Testis (tissue), 2 donors: ENCODE results near the gene ZNF576.

Source experiments
- POLR2A ChIP-seq: fragments of 450-650 bp; IDR thresholded peaks from one replicate; pipeline ENCODE4 v1.6.1; 2017; ENCODE audit warnings: antibody characterized with exemption, mild to moderate bottlenecking, moderate library complexity
- TF ChIP-seq, protein P1 (sequence below), 3 experiments: fragments of 450-650 bp in 2 of 3; fragments of 200-600 bp in 1 of 3; sonication (generic) in 1 of 3; IDR thresholded peaks; one replicate each; pipeline ENCODE4 v1.5.1; 2016 to 2019; ENCODE audit warnings: antibody characterized with exemption in 3 of 3, mild to moderate bottlenecking in 2 of 3, moderate library complexity in 1 of 3

DNA sequence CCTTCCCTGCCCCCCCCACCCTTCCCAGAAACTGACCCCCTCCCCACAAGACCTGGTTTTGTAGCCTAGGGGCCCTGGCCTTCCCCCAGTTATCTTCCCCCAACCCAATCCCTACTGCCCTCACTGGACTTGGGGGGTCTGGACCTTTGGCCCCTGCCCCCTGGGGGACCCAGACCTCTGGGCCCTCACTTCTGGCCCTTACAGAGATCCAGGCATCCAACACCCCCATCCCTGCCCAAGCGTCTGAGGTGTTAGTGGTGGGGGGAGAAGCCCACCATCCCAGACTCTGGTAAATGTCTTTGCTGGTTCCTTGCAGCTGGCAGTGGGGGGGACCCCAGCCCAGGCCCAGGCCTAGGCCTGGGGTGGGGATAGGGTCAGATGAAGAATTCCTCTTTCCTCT is 26.6 kb downstream of the ZNF576 start:
- TF ChIP-seq, protein P1, sequence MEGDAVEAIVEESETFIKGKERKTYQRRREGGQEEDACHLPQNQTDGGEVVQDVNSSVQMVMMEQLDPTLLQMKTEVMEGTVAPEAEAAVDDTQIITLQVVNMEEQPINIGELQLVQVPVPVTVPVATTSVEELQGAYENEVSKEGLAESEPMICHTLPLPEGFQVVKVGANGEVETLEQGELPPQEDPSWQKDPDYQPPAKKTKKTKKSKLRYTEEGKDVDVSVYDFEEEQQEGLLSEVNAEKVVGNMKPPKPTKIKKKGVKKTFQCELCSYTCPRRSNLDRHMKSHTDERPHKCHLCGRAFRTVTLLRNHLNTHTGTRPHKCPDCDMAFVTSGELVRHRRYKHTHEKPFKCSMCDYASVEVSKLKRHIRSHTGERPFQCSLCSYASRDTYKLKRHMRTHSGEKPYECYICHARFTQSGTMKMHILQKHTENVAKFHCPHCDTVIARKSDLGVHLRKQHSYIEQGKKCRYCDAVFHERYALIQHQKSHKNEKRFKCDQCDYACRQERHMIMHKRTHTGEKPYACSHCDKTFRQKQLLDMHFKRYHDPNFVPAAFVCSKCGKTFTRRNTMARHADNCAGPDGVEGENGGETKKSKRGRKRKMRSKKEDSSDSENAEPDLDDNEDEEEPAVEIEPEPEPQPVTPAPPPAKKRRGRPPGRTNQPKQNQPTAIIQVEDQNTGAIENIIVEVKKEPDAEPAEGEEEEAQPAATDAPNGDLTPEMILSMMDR (IDR thresholded peaks at IDR 0.05): no peak
- no peak for TF ChIP-seq POLR2A
